Gastroesophageal sphincter (tissue), 3 donors: ENCODE results near the gene HESX1.

Experiments used
- EP300 ChIP-seq: sonication (generic); formaldehyde crosslinking; IDR thresholded peaks from one replicate; pipeline ENCODE4 v1.6.1; 2017; ENCODE audit warnings: antibody characterized with exemption, mild to moderate bottlenecking
- POLR2A ChIP-seq, 2 donors: fragments of 450-650 bp; IDR thresholded peaks; one replicate each; pipeline ENCODE4 v1.6.1; 2017; ENCODE audit warnings: antibody characterized with exemption in 2 of 2, mild to moderate bottlenecking in 2 of 2, moderate library complexity in 1 of 2
- POLR2AphosphoS5 ChIP-seq: sonication (generic); formaldehyde crosslinking; IDR thresholded peaks from one replicate; pipeline ENCODE4 v1.6.1; 2017; ENCODE audit warnings: antibody characterized with exemption
- TF ChIP-seq, protein P1 (sequence below), 4 experiments: fragments of 200-600 bp in 2 of 4; fragments of 450-650 bp in 2 of 4; sonication (generic) in 1 of 4; IDR thresholded peaks; one replicate each; pipeline ENCODE4 v1.5.1; 2017 to 2019; ENCODE audit warnings: antibody characterized with exemption in 4 of 4, mild to moderate bottlenecking in 2 of 4, moderate library complexity in 2 of 4

DNA sequence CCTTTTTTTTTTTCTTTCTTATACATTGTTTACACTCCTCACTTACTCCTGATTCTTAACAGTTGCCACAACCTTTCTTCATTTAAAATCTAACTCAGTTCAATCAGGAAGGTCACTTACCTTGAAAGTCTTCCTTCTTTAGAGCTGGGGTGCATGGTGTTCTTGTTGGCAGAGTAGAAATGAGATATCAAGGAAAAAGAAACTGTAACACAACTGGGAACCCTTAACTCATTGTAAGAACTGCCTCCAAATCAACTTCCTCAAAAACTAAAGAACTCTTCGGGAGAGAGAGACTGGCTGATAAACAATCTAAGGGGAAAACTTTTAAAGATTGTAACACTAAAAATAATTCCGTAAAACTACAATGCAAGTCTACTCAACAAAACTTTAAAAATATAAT is 26.4 kb upstream of the HESX1 start:
- TF ChIP-seq, protein P1, sequence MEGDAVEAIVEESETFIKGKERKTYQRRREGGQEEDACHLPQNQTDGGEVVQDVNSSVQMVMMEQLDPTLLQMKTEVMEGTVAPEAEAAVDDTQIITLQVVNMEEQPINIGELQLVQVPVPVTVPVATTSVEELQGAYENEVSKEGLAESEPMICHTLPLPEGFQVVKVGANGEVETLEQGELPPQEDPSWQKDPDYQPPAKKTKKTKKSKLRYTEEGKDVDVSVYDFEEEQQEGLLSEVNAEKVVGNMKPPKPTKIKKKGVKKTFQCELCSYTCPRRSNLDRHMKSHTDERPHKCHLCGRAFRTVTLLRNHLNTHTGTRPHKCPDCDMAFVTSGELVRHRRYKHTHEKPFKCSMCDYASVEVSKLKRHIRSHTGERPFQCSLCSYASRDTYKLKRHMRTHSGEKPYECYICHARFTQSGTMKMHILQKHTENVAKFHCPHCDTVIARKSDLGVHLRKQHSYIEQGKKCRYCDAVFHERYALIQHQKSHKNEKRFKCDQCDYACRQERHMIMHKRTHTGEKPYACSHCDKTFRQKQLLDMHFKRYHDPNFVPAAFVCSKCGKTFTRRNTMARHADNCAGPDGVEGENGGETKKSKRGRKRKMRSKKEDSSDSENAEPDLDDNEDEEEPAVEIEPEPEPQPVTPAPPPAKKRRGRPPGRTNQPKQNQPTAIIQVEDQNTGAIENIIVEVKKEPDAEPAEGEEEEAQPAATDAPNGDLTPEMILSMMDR (IDR thresholded peaks at IDR 0.05) = no peak
- TF ChIP-seq EP300 (no peak), POLR2AphosphoS5 (no peak), POLR2A (IDR thresholded peaks at IDR 0.05) (no peak)
